IMR-90 (cell line): ENCODE results near the gene KCNIP1. TPM values are rescaled to one million over a fixed set of nuclear protein-coding genes. Genes with fewer than 3 reads are reported as not detected.

Experiments used
- ATAC-seq: fragments of 200-7000 bp; cut with Tn5 transposase; 2 replicates; pipeline ENCODE4 v1.9.1; 2020; ENCODE audit warnings: low read depth, mild to moderate bottlenecking, moderate library complexity
- BruUV-seq: library from RNA; stranded (reverse); fragments of 400-500 nt; replicated peaks from 2 replicates; lab custom pipeline; 2021; lab: Mats Ljungman, UMichigan
- CTCF ChIA-PET: fragments of 300-600 bp; formaldehyde crosslinking; extraction: SDS; loops from one replicate; lab custom pipeline; 2021; ENCODE audit warnings: antibody characterized with exemption; lab: Yijun Ruan, JAX
- POLR2A ChIA-PET: fragments of 300-600 bp; sonication (Branson Sonifier 250); formaldehyde crosslinking; loops from one replicate; lab custom pipeline; 2022; ENCODE audit warnings: antibody characterized with exemption; ENCODE audit not compliant: unreplicated experiment; lab: Charles Lee
- DNase-seq: peaks from one replicate; pipeline ENCODE4 v3.0.0; 2013
- H2AFZ ChIP-seq: replicated peaks from 2 replicates; pipeline ENCODE3; 2013; ENCODE audit warnings: low read length, mild to moderate bottlenecking; ENCODE audit not compliant: poor library complexity
- H2AK5ac ChIP-seq: 2 replicates; pipeline ENCODE4 v1.6.1; 2013; ENCODE audit warnings: low read depth, low read length, inconsistent platforms
- H2AK9ac ChIP-seq: replicated peaks from 2 replicates; pipeline ENCODE3; 2013; ENCODE audit warnings: mild to moderate bottlenecking, low read depth, low read length, moderate library complexity; ENCODE audit not compliant: poor library complexity
- H2BK120ac ChIP-seq: 2 replicates; pipeline ENCODE4 v1.6.1; 2013; ENCODE audit warnings: low read depth, low read length, inconsistent platforms
- H2BK15ac ChIP-seq: 3 replicates; pipeline ENCODE4 v1.6.1; 2013; ENCODE audit warnings: low read depth, low read length, inconsistent platforms
- H2BK20ac ChIP-seq: 2 replicates; pipeline ENCODE4 v1.6.1; 2013; ENCODE audit warnings: low read depth, mild to moderate bottlenecking, inconsistent platforms, low read length, moderate library complexity
- H2BK5ac ChIP-seq: 2 replicates; pipeline ENCODE4 v1.6.1; 2013; ENCODE audit warnings: mild to moderate bottlenecking, low read depth, low read length, inconsistent platforms; ENCODE audit not compliant: poor library complexity, severe bottlenecking
- H3K14ac ChIP-seq: replicated peaks from 2 replicates; pipeline ENCODE4 v1.6.1; 2013; ENCODE audit warnings: low read depth, low read length, inconsistent platforms
- H3K18ac ChIP-seq: 2 replicates; pipeline ENCODE4 v1.6.1; 2013; ENCODE audit warnings: low read depth, low read length, control low read depth
- H3K23ac ChIP-seq: 2 replicates; pipeline ENCODE4 v1.6.1; 2013; ENCODE audit warnings: low read depth, low read length, inconsistent platforms
- H3K27ac ChIP-seq: 2 replicates; pipeline ENCODE4 v1.5.1; 2013; ENCODE audit warnings: mild to moderate bottlenecking, control low read depth, low read length; ENCODE audit not compliant: insufficient read depth
- H3K27me3 ChIP-seq: 2 replicates; pipeline ENCODE4 v1.6.1; 2013; ENCODE audit warnings: low read length; ENCODE audit not compliant: control insufficient read depth, insufficient read depth
- H3K36me3 ChIP-seq: 2 replicates; pipeline ENCODE4 v1.6.1; 2013; ENCODE audit warnings: low read length, mixed read lengths; ENCODE audit not compliant: control insufficient read depth, insufficient read depth
- H3K4ac ChIP-seq: 2 replicates; pipeline ENCODE4 v1.6.1; 2013; ENCODE audit warnings: low read depth, low read length, inconsistent platforms
- H3K4me1 ChIP-seq: 2 replicates; pipeline ENCODE4 v1.6.1; 2013; ENCODE audit warnings: low read length, mixed read lengths; ENCODE audit not compliant: control insufficient read depth, insufficient read depth
- H3K4me2 ChIP-seq: 2 replicates; pipeline ENCODE4 v1.6.1; 2013; ENCODE audit warnings: low read depth, mild to moderate bottlenecking, control low read depth, low read length, moderate library complexity
- H3K4me3 ChIP-seq: 2 replicates; pipeline ENCODE4 v1.5.1; 2013; ENCODE audit warnings: low read depth, mild to moderate bottlenecking, control low read depth, low read length, moderate library complexity; ENCODE audit not compliant: insufficient read depth
- H3K56ac ChIP-seq: 2 replicates; pipeline ENCODE4 v1.6.1; 2013; ENCODE audit warnings: low read length, inconsistent platforms; ENCODE audit not compliant: insufficient read depth; ENCODE audit errors: extremely low read depth
- H3K79me1 ChIP-seq, 2 experiments: 2 replicates each; pipeline ENCODE4 v1.6.1; 2013; ENCODE audit warnings: low read length in 2 of 2, inconsistent platforms in 1 of 2, low read depth in 1 of 2
- H3K9ac ChIP-seq: 2 replicates; pipeline ENCODE4 v1.6.1; 2013; ENCODE audit warnings: low read depth, low read length, control low read depth
- H3K9me1 ChIP-seq: 2 replicates; pipeline ENCODE4 v1.6.1; 2013; ENCODE audit warnings: low read length, inconsistent platforms; ENCODE audit not compliant: insufficient read depth
- H3K9me3 ChIP-seq: 2 replicates; pipeline ENCODE4 v1.6.1; 2013; ENCODE audit warnings: low read length; ENCODE audit not compliant: control insufficient read depth, insufficient read depth
- H4K20me1 ChIP-seq: 2 replicates; pipeline ENCODE4 v1.6.1; 2013; ENCODE audit warnings: low read length, inconsistent platforms; ENCODE audit not compliant: insufficient read depth
- H4K5ac ChIP-seq: 2 replicates; pipeline ENCODE4 v1.6.1; 2013; ENCODE audit warnings: mild to moderate bottlenecking, low read depth, low read length, control low read depth
- H4K8ac ChIP-seq, 2 experiments: 2 replicates each; pipeline ENCODE4 v1.6.1; 2013; ENCODE audit warnings: low read depth in 2 of 2, low read length in 2 of 2, control low read depth in 1 of 2, inconsistent platforms in 1 of 2
- H4K91ac ChIP-seq: 2 replicates; pipeline ENCODE4 v1.6.1; 2013; ENCODE audit warnings: low read depth, low read length, inconsistent platforms; ENCODE audit not compliant: insufficient read depth
- CHD1 ChIP-seq: IDR thresholded peaks from 2 replicates; pipeline ENCODE4 v1.6.1; 2012; ENCODE audit warnings: low read depth, low read length, improper control_type of control experiment
- FOS ChIP-seq: fragments of 150-350 bp; IDR thresholded peaks from 2 replicates; pipeline ENCODE4 v1.6.1; 2016; ENCODE audit warnings: low read depth, low read length
- MAFK ChIP-seq: IDR thresholded peaks from 2 replicates; pipeline ENCODE4 v1.6.1; 2012; ENCODE audit warnings: low read depth, low read length, improper control_type of control experiment
- MAZ ChIP-seq: IDR thresholded peaks from 2 replicates; pipeline ENCODE4 v1.6.1; 2012; ENCODE audit warnings: low read depth, mild to moderate bottlenecking, low read length, improper control_type of control experiment, moderate library complexity, borderline replicate concordance
- MXI1 ChIP-seq: IDR thresholded peaks from 2 replicates; pipeline ENCODE4 v1.6.1; 2012; ENCODE audit warnings: low read depth, mild to moderate bottlenecking, low read length, moderate library complexity, borderline replicate concordance
- NFE2L2 ChIP-seq: fragments of 150-350 bp; IDR thresholded peaks from 2 replicates; pipeline ENCODE4 v1.6.1; 2016; ENCODE audit warnings: low read depth, mild to moderate bottlenecking, low read length
- POLR2A ChIP-seq: IDR thresholded peaks from 2 replicates; pipeline ENCODE4 v1.6.1; 2012; ENCODE audit warnings: mild to moderate bottlenecking, low read depth, low read length
- RAD21 ChIP-seq: IDR thresholded peaks from 2 replicates; pipeline ENCODE4 v1.6.1; 2012; ENCODE audit warnings: low read length, improper control_type of control experiment
- RCOR1 ChIP-seq: IDR thresholded peaks from 2 replicates; pipeline ENCODE4 v1.6.1; 2012; ENCODE audit warnings: mild to moderate bottlenecking, low read length, improper control_type of control experiment; ENCODE audit not compliant: insufficient replicate concordance
- RFX5 ChIP-seq: IDR thresholded peaks from 2 replicates; pipeline ENCODE4 v1.8.0; 2012; ENCODE audit warnings: low read depth, mild to moderate bottlenecking, low read length, moderate library complexity
- SMC3 ChIP-seq: fragments of 150-350 bp; IDR thresholded peaks from 2 replicates; pipeline ENCODE4 v1.6.1; 2016; ENCODE audit warnings: low read depth, mild to moderate bottlenecking, antibody characterized with exemption, low read length, moderate library complexity
- WGBS, 2 experiments: methylation state at CpG; one replicate each; pipeline versions ENCODE4 v1.1.5 to v1.1.7; 2013; ENCODE audit warnings: missing lambda C conversion rate in 2 of 2; ENCODE audit not compliant: insufficient read length in 1 of 2; ENCODE audit errors: extremely low coverage in 2 of 2; 5-methylcytosine and 5-hydroxymethylcytosine counted together
- dilution Hi-C: fragments of 300-500 bp; cut with HindIII; formaldehyde crosslinking; loops from one replicate; pipeline ENCODE4 v1.14.3; 2018; ENCODE audit warnings: low sequenced_read_pairs; ENCODE audit not compliant: unreplicated experiment
- in situ Hi-C: fragments of 300-500 bp; cut with MboI; formaldehyde crosslinking; loops from 3 replicates; pipeline ENCODE4 v1.14.3; 2019; ENCODE audit warnings: low sequenced_read_pairs, inconsistent platforms, mixed read lengths
- intact Hi-C: fragments of 100-400 bp; cut with micrococcal nuclease; formaldehyde crosslinking; loops from 2 replicates; pipeline ENCODE4 v1.10.0; 2022
- polyA plus RNA-seq, 3 experiments: library from polyadenylated mRNA; depleted of rRNA; stranded (reverse); fragments of >200 nt; gene quantifications; 2 replicates each; pipeline ENCODE4 v1.2.3, GENCODE V29; 2012; ENCODE audit warnings: low replicate concordance in 1 of 3
- total RNA-seq: library from RNA; depleted of rRNA; stranded (reverse); fragments of >200 nt; gene quantifications from 2 replicates; pipeline ENCODE4 v1.2.3, GENCODE V29; 2012
- TF ChIP-seq, protein P1 (sequence below): conservative IDR thresholded peaks from 2 replicates; pipeline ENCODE4 v1.5.1; 2012; ENCODE audit warnings: mild to moderate bottlenecking, low read depth, low read length, improper control_type of control experiment

The KCNIP1 gene
- total and polyA plus RNA-seq, 2 of the 4 experiments (the other 2 are of a cell fraction): not detected

DNA sequence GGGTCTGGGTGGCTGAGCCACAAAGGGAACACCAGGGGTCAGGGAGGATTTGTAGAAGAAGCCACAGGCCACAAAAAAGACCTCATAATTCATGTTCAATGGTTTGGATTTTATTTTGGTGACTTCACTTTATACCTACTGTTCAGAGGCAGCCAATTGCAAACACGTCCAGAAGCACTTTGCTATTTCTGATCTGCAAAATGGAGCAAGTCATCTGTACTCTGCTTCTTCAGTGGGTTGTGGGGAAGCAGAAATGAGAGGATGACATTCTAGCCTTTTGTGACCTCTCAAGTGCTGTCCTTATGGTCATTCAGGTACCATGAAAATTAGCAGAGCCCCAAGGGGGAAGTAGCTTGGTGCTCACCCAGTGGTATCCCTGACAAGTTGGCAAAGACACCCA lies 2.5 kb upstream of the KCNIP1 start:
- H2AK5ac ChIP-seq: no peak overlapping the region

More for the DNA sequence above, 2.5 kb upstream of the KCNIP1 start:
- ChIA-PET POLR2A (no interaction called here), CTCF (no interaction called here)
- H3K9me3 ChIP-seq: no peaks in the 10 kb centered on the region
- no CpG with 5 or more reads among the region's 1 CpG for WGBS, 2 experiments
- H3K23ac ChIP-seq: no peak overlapping the region
- H3K4me2 ChIP-seq: no peak overlapping the region
- no peak overlapping the region for H4K8ac ChIP-seq
- ATAC-seq (no peak), DNase-seq (no peak)
- in situ Hi-C loops (no loop called here), dilution Hi-C loops (no loop called here), intact Hi-C loops (no loop called here)
- no peaks in the 10 kb centered on the region for H4K20me1 ChIP-seq
- H3K27me3 ChIP-seq: peaks cover 30% of the 10 kb centered on the region
- H3K4ac ChIP-seq: no peak overlapping the region
- no peak overlapping the region for H3K56ac ChIP-seq
- H3K9ac ChIP-seq: no peak overlapping the region
- H2AK9ac ChIP-seq: no peak overlapping the region
- H3K36me3 ChIP-seq: no peaks in the 10 kb centered on the region
- BruUV-seq: no TSS peak
- H2BK20ac ChIP-seq: no peak overlapping the region
- H3K4me1 ChIP-seq: no peaks in the 10 kb centered on the region
- H3K79me1 ChIP-seq: no peaks in the 10 kb centered on the region
- H3K27ac ChIP-seq: no peak overlapping the region
- no peak overlapping the region for H3K4me3 ChIP-seq
- TF ChIP-seq MAFK (no peak), RFX5 (no peak), FOS (no peak), MAZ (no peak), POLR2A (no peak), NFE2L2 (no peak), RCOR1 (no peak), MXI1 (no peak), SMC3 (no peak), CHD1 (no peak), RAD21 (no peak)
- TF ChIP-seq, protein P1, sequence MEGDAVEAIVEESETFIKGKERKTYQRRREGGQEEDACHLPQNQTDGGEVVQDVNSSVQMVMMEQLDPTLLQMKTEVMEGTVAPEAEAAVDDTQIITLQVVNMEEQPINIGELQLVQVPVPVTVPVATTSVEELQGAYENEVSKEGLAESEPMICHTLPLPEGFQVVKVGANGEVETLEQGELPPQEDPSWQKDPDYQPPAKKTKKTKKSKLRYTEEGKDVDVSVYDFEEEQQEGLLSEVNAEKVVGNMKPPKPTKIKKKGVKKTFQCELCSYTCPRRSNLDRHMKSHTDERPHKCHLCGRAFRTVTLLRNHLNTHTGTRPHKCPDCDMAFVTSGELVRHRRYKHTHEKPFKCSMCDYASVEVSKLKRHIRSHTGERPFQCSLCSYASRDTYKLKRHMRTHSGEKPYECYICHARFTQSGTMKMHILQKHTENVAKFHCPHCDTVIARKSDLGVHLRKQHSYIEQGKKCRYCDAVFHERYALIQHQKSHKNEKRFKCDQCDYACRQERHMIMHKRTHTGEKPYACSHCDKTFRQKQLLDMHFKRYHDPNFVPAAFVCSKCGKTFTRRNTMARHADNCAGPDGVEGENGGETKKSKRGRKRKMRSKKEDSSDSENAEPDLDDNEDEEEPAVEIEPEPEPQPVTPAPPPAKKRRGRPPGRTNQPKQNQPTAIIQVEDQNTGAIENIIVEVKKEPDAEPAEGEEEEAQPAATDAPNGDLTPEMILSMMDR: no peak
- H2AFZ ChIP-seq: no peak overlapping the region
- no peak overlapping the region for H3K18ac ChIP-seq
- no peak overlapping the region for H3K14ac ChIP-seq
- H2BK5ac ChIP-seq: no peak overlapping the region
- H4K5ac ChIP-seq: no peak overlapping the region
- H4K91ac ChIP-seq: no peak overlapping the region
- H3K9me1 ChIP-seq: no peaks in the 10 kb centered on the region
- no peak overlapping the region for H2BK120ac ChIP-seq
- no peak overlapping the region for H2BK15ac ChIP-seq
